ENCODE measurements around the gene PRIM1.

GRCh38 chr12:56718636-56719035 is 33.5 kb downstream of the PRIM1 start:
- TF ChIP-seq CTCF (conservative IDR thresholded peaks at IDR 0.05; ENCODE audit: low read depth, low read length): no peak
- TF ChIP-seq USF2 (IDR thresholded peaks at IDR 0.05; ENCODE audit: low read depth, low read length): no peak
- no peak for TF ChIP-seq RCOR1 (IDR thresholded peaks at IDR 0.05; ENCODE audit: insufficient replicate concordance, low read length)
- TF ChIP-seq RAD21 (IDR thresholded peaks at IDR 0.05; ENCODE audit: low read length): no peak
- no peak for TF ChIP-seq POLR2A (IDR thresholded peaks at IDR 0.05; ENCODE audit: low read depth, low read length)
- no peak for TF ChIP-seq SMC3 (IDR thresholded peaks at IDR 0.05; ENCODE audit: low read depth, low read length)
- no peak for TF ChIP-seq CHD1 (IDR thresholded peaks at IDR 0.05; ENCODE audit: low read depth, low read length)
- no peak for TF ChIP-seq MAZ (IDR thresholded peaks at IDR 0.05; ENCODE audit: borderline replicate concordance, low read depth, low read length)
- TF ChIP-seq RFX5 (IDR thresholded peaks at IDR 0.05; ENCODE audit: low read depth, low read length): no peak
- no peak for TF ChIP-seq CEBPB (IDR thresholded peaks at IDR 0.05; ENCODE audit: low read depth, low read length)
- TF ChIP-seq BHLHE40 (IDR thresholded peaks at IDR 0.05; ENCODE audit: low read depth, low read length): no peak

Measured in IMR-90 (cell line).